ENCODE data around the gene SMARCC2. TPM values are rescaled to one million over a fixed set of nuclear protein-coding genes. Genes with fewer than 3 reads are reported as not detected.

SMARCC2 gene
- total RNA-seq, 1 donor from 2014 or later: 45.8 TPM

DNA sequence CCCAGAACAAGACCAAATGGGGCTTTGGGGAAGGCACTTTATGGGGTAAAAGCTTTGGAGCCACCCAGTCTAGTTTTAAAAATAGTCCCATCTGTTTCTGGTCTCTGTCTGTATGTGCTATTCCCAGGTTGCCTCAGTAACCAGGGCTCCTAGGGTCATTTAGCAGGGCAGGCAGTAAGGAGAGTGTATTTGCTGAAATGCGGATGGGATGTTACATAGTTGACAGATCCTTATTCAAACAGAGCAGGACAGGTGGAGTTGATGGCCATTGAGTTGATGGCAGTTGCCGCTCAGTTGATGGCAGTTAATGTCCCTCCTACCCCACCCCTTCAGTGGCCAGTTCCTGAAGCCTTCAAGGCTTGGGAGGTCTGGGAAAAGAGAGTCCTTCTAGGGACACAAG lies 66.6 kb downstream of the SMARCC2 start:
- DNase-seq (ENCODE audit: low read depth in 2 of 2): no peak

DNA sequence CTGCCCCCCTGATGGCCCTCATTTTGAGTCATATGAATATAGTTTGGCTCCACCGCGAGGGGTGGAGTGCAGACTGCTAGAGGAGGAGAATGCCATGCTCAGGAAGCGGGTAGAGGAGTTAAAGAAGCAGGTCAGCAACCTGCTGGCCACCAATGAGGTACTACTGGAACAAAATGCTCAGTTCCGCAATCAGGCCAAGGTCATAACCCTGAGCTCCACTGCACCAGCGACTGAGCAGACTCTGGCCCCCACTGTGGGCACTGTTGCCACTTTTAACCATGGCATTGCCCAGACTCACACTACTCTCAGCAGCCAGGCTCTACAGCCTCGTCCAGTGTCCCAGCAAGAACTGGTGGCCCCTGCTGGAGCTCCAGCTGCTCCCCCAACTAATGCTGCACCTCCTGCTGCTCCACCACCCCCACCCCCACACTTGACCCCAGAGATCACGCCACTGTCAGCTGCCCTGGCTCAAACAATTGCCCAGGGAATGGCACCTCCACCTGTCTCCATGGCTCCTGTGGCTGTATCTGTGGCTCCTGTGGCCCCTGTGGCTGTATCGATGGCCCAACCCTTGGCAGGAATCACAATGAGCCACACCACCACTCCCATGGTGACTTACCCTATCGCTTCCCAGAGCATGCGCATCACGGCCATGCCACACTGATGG lies 67.9 kb downstream of the SMARCC2 start:
- no peak for DNase-seq (ENCODE audit: low read depth in 2 of 2)

DNA sequence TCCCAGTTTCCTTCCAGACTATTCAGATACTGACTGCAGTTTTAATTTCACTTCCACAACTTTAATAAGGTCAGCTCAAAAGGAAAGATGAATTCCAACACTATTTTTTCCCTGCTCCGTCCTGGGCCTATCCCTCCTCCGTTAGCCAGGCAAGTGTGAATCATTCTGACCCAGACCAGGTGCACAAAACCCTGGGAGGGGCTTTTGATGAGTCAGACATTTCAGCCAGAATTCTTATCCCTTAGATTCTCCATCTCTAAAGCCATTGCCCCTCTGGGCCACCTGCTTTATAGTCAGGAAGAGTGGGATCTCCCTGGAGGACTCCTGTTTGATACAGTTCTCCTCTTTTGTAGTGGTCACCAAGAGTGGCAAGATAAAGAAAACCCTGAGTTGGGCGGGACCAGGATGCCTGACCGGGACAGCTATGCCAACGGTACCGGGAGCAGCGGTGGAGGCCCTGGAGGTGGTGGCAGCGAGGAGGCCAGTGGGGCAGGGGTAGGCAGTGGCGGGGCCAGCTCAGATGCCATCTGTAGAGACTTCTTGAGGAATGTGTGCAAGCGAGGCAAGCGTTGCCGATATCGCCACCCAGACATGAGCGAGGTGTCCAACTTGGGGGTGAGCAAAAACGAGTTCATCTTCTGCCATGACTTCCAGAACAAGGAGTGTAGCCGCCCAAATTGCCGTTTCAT lies 69.0 kb downstream of the SMARCC2 start:
- no peak for DNase-seq (ENCODE audit: low read depth in 2 of 2)

DNA sequence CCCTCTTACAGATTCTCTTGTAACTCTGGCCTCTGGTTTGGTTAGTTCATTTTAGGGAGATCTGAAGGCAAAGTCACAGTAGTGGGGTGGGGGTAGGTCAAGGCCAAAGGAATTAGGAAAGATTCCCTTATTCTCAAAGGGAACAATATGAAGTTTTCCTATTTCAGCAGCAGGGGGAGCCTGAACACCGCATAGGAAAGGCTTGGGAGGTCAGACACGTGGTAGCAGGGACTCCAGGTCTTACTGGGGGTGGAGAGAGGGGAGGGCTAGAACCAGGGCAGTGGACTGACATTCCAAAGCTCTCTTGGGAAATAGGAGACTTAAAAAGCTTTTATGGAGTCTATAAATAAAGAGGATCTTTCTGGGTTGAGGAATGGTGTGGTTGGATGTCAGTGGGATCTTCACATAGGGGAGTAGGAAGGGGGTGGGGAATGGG lies 69.9 kb downstream of the SMARCC2 start:
- peak; percentile 93 to 94 for DNase-seq (ENCODE audit: low read depth in 2 of 2)

DNA sequence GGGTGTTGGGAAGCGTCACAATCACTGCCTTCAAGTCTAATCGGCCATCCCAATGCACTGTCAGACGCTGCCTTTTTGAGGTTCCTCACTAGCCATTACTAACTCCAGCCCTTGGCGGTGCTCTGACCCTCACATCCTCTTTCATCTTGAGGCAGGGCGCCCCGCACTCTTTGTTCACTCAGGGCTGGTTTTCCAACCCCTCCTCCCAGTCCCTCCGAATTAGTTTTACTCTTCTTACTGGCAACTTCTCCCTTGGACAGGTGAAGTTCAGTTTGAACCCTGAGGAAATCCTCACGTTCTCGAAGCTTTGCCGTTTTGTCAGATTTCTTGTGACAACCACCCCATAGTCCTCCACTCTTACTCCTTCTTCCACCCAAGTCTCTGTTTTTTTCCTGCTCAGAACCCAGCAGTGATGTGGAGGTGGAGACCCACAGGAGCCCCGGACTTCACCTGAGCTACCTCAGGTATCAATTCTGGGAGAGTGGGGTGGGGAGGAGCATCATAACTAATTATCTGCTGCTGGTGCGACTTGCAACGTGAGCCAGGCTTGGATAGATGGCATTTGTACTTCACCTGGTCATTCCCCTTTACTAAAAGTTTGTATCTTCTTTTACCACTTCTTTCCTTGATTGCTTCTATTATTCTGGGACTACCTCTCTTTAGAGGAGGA lies 70.5 kb downstream of the SMARCC2 start:
- DNase-seq (ENCODE audit: low read depth in 2 of 2): no peak

DNA sequence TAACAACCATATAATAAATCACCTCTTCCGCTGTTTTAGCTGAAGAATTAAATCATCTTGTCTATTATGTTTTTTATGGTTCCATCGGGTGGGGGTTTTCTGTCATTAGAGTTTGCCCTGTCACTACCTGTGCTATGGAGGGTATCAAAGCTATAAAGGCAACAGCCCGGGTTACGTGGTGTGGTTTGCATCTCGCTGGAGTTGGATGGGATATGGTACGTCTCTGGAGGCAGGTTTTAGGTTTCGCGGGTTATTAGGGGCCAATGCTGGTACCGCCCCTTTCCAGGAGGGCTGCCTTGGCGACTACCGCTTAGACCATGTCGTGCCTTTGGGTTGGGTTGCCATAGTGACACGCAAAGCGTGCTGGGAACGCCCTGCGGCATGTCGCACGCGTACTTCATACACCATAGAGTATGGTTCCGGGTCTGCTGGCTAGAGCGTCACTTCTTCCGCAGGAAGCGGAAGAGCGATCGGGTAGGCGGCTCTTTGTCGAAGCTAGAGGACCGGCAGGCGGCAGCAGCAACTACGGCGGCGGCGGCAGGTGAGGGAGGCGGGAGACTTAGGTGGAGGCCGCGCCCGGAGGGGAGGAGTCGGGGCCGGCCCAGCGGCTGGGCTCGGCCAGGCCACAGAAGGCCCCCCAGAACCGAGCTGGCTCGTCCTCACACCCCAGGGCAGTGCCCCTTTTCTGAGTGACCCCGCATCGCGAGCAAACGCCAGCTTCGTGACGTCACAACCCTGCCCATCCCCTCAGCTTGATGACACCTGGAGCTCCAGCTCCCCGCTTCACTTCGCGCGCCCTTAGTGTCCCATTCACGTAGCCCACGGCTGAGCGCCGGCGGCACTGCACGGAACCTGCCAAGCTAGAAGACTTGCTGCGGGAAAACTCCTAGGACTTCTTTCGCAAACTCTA lies 71.2 kb downstream of the SMARCC2 start, which contains the start of gene ZC3H10:
Gene ZC3H10 (plus strand): TSS at position 489 of the 910 bp plus-strand sequence. CDS start 2,297 bp downstream, outside the sequence.
- DNase-seq (ENCODE audit: low read depth in 2 of 2): peak; percentile 100

DNA sequence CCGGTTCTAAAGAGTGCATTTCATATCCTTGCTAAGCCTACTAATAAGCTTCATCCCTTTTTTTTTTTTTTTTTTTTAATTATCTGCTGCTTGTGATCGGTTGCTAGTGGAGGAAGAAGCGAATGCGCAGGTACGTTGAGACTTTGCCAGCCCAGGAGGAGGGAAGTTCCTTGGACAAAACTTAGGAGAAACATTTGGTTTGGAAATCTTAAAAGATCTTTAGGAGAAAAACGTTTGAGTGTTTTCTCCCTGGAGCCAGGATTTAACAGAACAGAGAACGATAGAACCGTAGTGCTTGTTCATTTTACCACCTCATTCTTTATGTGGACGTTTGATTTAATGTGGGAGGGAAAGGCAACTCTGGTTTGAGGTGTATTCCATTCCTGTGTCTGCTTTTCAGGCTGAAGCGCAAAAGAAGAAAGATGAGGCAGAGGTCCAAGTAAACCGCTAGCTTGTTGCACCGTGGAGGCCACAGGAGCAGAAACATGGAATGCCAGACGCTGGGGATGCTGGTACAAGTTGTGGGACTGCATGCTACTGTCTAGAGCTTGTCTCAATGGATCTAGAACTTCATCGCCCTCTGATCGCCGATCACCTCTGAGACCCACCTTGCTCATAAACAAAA lies 72.1 kb downstream of the SMARCC2 start:
- DNase-seq (ENCODE audit: low read depth in 2 of 2): peak in 1 of 2 donors; percentile 25

DNA sequence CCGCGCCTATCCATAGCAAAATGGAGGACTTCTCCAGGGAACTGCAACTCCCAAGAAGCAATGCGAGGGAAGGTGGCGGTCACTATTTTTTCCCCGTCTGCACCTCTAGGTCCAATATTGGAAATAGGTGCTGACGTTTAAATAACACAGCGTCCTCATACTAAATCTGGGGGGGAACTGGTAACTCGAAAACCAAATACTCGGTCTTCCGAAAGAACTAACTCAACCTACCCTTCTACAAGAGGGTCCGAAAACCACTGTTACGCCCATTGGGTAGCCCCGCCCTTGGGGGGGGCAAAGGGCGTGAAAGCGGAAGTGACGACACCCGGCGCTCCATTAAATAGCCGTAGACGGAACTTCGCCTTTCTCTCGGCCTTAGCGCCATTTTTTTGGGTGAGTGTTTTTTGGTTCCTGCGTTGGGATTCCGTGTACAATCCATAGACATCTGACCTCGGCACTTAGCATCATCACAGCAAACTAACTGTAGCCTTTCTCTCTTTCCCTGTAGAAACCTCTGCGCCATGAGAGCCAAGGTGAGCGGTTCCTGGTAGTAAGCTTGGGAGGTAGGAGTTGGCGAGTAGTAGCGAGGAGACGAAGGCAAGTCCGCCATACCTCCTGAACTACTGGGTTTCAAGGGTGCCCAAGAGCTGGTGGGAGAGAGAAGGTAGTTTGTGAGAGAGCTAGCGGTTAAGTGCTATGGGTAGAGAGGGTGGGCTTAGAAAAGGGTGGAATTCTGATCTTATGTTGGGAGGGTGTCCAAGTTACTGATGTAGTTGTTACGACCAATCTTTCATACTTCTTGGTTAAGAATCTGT lies 72.8 kb downstream of the SMARCC2 start, which contains the start of gene RPL41:
Gene RPL41 (plus strand): TSS at position 367 of the 815 bp plus-strand sequence.
- peak; percentile 97 for DNase-seq (ENCODE audit: low read depth in 2 of 2)

DNA sequence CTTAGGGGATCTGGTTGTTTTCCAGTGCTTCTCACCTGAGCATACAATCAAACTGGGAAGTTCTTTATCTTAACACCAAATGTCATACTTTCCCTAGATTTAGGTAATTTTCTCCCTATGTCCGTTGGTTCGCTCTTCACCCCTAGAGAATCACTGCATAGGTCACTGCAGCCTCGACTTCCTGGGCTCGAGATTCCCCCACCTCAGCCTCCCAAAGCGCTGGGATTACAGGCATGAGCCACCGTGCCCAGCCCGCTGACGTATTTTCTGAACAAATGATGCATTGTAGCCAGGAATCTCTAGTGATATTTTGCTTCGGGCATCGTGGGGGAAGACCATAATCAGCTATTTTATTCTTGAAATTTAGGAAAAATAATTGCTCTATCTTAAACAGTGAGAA lies 74.0 kb downstream of the SMARCC2 start:
- peak; percentile 46 to 47 for DNase-seq (ENCODE audit: low read depth in 2 of 2)

DNA sequence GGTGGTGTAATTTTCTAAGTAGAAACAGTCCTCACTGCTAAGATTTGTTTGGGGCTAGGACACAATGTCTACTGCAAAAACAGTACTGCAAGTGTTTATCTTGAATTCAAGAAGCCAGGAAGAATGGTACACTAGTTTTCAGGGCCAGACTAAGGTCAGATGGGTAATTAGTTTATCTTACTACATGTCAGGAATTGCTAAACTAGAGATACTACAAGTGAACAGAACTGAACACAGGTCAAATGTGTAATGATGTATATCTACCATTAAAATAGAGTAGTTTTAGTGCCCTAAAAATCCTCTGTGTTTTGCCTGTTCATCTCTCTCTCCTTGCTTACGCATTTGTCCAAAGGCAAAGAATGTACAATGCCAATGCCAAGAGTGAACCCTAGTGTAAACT lies 75.2 kb downstream of the SMARCC2 start:
- no peak for DNase-seq (ENCODE audit: low read depth in 2 of 2)

Other genes starting within 250 kb of the SMARCC2 start
- 0.20 and 0.22 TPM in 2 replicates for gene PMEL, start 223.4 kb downstream of the SMARCC2 start, total RNA-seq
- 18.1 and 20.8 TPM in 2 replicates for gene CDK2, start 222.7 kb downstream of the SMARCC2 start, total RNA-seq
- gene RAB5B, start 215.4 kb downstream of the SMARCC2 start, total RNA-seq: 25.3 and 32.5 TPM in 2 replicates
- gene SUOX, start 192.2 kb downstream of the SMARCC2 start, total RNA-seq: 8.9 and 10.1 TPM in 2 replicates
- gene IKZF4, start 168.4 kb downstream of the SMARCC2 start, total RNA-seq: 0.20 and 0.22 TPM in 2 replicates
- gene RPS26, start 147.6 kb downstream of the SMARCC2 start, total RNA-seq: 99.2 and 124 TPM in 2 replicates
- gene ERBB3, start 109.3 kb downstream of the SMARCC2 start, total RNA-seq: under 0.01 and 0.22 TPM in 2 replicates
- 80.8 and 102 TPM in 2 replicates for gene PA2G4, start 84.9 kb downstream of the SMARCC2 start, total RNA-seq
- gene RPL41, start 72.8 kb downstream of the SMARCC2 start, total RNA-seq: 2,546 and 2,559 TPM in 2 replicates
- 2.6 and 5.0 TPM in 2 replicates for gene ZC3H10, start 71.2 kb downstream of the SMARCC2 start, total RNA-seq
- 270 and 326 TPM in 2 replicates for gene ESYT1, start 61.2 kb downstream of the SMARCC2 start, total RNA-seq
- 63.6 and 75.0 TPM in 2 replicates for gene MYL6B, start 36.9 kb downstream of the SMARCC2 start, total RNA-seq
- 2,671 and 3,118 TPM in 2 replicates for gene MYL6, start 31.1 kb downstream of the SMARCC2 start, total RNA-seq
- gene RNF41, start 32.4 kb upstream of the SMARCC2 start, total RNA-seq: 42.5 and 73.0 TPM in 2 replicates
- gene NABP2, start 34.9 kb upstream of the SMARCC2 start, total RNA-seq: 17.5 and 21.1 TPM in 2 replicates
- not detected in 2 replicates for gene SLC39A5, start 40.6 kb upstream of the SMARCC2 start, total RNA-seq
- gene ANKRD52, start 68.9 kb upstream of the SMARCC2 start, total RNA-seq: 8.3 and 10.7 TPM in 2 replicates
- gene COQ10A, start 77.5 kb upstream of the SMARCC2 start, total RNA-seq: 5.9 and 7.9 TPM in 2 replicates
- gene CS, start 110.8 kb upstream of the SMARCC2 start, total RNA-seq: 75.6 and 111 TPM in 2 replicates
- gene CNPY2, start 126.5 kb upstream of the SMARCC2 start, total RNA-seq: 55.6 and 69.2 TPM in 2 replicates
- 5.7 and 10.9 TPM in 2 replicates for gene PAN2, start 144.5 kb upstream of the SMARCC2 start, total RNA-seq
- gene IL23A, start 149.4 kb upstream of the SMARCC2 start, total RNA-seq: under 0.01 TPM in 1 of 2 replicates, not detected in the other
- gene STAT2, start 170.6 kb upstream of the SMARCC2 start, total RNA-seq: 34.7 and 79.4 TPM in 2 replicates
- gene APOF, start 173.4 kb upstream of the SMARCC2 start, total RNA-seq: not detected in 2 replicates